GM12874 (cell line): ENCODE measurements around the gene SPTSSB.

Experiments used
- TF ChIP-seq, protein P1 (sequence below): IDR thresholded peaks from 2 replicates; pipeline ENCODE4 v1.5.1; 2011; ENCODE audit warnings: low read depth, mild to moderate bottlenecking, control low read depth, low read length, moderate library complexity; ENCODE audit not compliant: insufficient read depth

Gene SPTSSB, protein sequence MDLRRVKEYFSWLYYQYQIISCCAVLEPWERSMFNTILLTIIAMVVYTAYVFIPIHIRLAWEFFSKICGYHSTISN

DNA sequence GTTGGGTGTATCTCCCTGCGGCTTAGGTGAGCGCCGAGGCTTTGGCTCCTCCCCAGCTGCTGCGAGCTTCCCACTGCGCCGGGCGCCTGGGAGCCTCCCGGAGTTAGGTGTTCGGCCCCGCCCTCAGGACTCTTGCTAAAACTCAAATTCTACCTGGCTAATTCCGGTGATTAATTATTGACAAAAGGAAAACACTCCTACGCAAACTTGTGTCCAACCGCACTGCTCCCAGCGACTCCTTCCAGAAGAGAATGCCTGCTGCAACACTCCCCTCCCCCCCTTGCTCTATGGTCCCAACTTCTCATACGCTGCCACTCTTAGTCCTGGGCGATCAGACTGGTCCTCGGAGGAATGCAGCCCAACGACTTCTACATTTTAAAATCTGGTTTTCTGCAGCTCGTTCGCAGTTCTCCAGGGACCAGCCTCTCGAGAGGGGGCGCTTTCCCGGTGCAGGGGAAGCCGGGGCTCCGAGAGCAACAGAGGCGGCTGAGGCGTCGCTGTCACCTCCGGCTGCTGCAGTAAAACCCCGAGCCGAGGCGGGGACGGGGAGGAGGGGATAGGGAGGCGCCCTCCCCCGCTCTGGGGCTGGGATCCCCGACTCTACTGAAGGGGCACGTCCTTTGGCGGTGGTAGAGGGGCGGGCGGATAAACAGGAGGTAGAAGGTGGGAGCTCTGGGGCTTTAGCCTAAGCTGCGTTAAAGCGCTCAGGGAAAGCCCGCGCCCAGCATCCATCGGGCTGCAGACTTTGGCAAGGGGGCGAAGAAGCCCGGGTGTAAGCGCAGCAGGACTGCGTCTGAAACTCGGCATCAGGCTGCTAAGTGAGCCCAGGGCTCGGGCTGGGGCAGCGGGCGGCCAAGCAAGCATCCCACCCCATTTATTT is at the start of gene SPTSSB:
SPTSSB (minus strand) TSS at position 77 of the 880 bp plus-strand sequence. CDS start 25,194 bp downstream, outside the sequence.
- TF ChIP-seq, protein P1, sequence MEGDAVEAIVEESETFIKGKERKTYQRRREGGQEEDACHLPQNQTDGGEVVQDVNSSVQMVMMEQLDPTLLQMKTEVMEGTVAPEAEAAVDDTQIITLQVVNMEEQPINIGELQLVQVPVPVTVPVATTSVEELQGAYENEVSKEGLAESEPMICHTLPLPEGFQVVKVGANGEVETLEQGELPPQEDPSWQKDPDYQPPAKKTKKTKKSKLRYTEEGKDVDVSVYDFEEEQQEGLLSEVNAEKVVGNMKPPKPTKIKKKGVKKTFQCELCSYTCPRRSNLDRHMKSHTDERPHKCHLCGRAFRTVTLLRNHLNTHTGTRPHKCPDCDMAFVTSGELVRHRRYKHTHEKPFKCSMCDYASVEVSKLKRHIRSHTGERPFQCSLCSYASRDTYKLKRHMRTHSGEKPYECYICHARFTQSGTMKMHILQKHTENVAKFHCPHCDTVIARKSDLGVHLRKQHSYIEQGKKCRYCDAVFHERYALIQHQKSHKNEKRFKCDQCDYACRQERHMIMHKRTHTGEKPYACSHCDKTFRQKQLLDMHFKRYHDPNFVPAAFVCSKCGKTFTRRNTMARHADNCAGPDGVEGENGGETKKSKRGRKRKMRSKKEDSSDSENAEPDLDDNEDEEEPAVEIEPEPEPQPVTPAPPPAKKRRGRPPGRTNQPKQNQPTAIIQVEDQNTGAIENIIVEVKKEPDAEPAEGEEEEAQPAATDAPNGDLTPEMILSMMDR, result peak; percentile 36; the same call in 1 of the 2 replicates

DNA sequence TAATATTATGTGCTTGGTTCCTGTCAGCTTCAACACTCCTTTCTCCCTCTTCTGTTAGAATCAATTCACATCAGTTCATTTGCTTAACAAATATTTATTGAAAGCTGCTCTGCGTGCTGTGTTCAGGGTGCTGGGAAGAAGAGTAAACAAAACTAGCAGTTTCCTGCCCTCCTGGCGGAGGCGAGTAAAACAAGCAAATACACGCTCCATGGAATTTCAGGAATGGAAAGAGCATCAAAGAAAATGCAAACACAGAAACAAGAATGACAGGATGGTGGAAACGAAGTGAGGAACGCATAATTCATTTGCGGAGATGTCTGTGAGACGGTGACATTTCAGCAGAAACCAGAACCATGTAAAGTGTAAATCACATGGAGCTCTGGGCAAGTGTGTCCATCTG is 49.4 kb upstream of the SPTSSB start:
- TF ChIP-seq, protein P1, result no peak

DNA sequence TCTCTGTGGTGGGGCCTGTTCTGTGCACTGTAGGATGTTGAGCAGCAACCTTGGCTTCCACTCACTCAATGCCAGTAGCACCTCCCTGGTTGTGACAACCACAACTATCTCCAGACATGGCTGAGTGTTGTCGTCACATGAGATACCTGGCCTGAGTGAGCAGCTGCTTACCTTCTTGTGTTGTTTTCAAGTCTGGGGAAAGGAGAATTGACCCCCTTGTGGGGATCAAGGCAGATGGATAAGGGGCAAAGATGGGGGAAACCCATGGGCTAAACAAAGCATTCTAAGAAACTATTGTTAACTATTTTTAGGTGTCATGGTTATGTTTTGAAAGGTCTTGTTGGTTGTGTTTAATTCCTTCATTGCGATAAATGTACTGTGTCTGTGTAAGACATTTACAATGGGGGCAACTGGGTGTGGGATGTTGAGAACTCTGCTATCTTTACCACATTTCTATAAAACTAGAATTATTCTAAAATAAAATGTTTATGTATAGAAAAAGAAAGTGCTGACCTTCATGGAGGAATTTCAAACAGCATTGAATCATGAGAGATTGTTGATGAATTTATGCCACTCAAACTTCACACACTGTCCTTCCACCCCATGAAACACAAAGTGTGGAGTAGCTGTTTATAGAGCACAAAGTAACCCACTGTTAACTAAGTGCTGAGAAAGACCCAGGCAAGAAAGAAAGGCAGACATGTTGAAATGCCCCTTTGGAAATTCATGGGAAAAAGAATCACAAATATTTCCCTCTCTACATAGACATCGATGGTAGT is 48.4 kb upstream of the SPTSSB start:
- TF ChIP-seq, protein P1, result no peak

DNA sequence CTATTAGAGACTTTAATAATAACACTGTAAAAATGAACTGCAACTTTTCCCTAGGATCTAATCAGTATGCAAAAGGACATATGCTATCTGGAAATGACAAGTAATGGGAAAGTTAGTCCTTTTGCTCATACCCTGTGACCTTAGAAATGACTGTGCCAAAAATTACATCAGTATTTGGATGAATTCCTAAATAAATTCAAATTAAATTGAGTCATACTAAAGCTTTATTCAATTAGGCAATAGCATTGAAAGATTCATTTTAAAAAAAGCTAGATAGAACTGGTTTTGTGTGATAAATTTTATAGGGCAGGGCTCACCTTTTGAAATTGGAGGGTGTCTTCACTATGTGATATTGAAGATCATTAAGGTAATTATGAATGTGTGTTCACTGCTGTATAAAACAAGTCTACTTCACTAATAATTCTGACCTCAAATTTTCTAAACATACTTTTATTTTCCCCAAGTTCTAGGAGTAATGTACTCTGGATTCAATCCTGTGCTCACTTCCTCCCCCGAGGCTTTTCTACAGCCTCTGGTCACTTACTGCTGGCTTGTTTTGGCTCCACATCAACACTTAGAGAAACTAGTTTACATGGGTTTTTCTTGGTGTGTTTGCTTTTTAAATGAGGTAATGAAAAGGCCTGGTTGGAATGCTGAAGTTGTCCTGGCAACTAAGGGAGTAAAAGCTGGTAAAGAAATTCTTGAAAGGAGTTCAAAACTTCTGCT is 44.4 kb upstream of the SPTSSB start:
- TF ChIP-seq, protein P1, result no peak

DNA sequence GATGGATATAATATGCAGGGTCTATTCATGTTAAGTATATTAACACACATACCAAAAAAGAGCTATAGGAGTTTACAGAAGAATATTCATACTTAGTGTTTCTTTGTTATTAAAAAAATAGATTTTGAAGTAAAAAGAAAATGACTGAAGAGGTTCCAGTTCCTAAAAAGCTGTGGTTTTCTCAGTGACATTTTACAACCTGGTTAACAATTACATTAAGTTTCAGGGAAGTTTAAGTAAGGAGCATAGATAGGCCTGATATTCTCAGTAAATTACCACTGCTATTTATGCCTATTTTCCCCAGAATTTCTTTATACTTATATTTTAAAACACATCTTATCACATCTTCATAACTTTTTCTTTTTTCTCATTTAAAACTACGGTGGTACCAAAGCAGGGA is 43.6 kb upstream of the SPTSSB start:
- TF ChIP-seq, protein P1, result no peak

DNA sequence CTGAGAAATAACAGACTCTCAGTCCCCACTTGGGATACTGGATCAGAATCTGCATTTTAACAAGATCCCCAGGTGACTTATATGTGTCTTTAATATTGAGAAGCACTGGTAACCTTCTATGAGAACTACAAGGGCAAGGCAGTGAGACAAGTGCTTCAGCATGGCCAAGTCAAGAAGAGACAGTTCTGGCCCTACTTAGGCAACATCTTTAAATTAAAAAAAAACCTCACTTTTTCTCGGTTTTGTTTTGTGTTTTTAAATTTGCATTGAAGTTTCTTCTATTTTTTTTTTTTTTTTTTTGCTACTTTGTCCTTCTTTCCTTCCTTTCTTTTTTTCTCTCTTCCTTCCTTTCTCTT is 42.5 kb upstream of the SPTSSB start:
- TF ChIP-seq, protein P1, result no peak
